Measurements from ENCODE around the gene JMJD8.
A peak's percentile ranks its signal among the peaks of the same experiment; 100 is the strongest.

Gene JMJD8

GRCh38 chr16:641326-642188 lies 42.6 kb downstream of the JMJD8 start, which contains the start of gene MCRIP2:
MCRIP2 (plus strand) TSS chr16:641828; CDS start chr16:641992, 164 bp downstream.
- peak; percentile 89 for DNase-seq (ENCODE audit: low spot score)

- DNase-seq (ENCODE audit: low spot score), result no peak
These were observed 43.5 kb downstream of the JMJD8 start for GRCh38 chr16:640614-641013.

- DNase-seq (ENCODE audit: low spot score), result no peak
These were observed 45.3 kb downstream of the JMJD8 start for GRCh38 chr16:638836-639235.

GRCh38 chr16:638034-638543 lies 46.0 kb downstream of the JMJD8 start:
- DNase-seq (ENCODE audit: low spot score), result no peak

GRCh38 chr16:637081-638018 lies 46.8 kb downstream of the JMJD8 start:
- DNase-seq (ENCODE audit: low spot score), result peak; percentile 87

DNA sequence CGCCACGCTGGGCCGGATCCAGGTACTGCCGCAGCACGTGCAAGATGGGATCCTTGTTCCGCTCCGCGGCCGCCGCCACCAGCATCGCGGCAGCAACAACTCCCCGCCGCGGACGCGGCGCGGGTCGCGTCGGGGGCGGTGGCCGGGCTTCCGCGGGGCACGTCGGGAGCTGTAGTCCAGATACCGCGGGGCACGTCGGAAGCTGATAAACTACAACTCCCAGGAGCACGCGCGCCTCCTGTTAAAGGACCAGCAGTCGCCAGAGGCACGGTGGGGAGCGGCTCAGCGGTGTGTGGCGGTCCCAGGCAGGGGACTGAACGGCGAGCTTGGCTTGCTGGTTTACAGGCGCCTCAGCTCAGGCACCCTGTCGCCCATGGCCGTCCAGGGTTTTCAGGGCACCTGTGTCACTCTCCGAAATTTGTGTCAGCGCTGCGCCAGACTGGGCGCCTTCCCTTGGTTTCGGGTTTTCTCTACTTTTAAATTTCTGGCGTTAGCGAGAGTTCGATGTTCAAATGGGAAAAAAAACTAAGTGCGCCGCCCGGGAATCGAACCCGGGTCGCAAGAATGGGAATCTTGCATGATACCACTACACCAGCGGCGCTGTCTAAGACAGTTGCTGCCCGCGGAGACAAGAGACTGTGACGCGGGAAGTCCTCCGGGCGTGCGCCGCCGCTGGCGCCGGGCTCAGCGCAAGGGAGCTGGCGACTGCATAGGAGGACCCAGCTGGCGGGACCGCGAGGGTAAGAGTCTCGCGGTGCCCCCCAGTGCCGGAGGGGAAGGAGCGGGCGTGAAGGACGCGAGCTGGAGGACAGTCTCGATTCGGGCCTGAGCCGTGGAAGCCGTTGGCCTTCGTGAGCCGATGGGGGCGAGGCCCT lies 47.7 kb downstream of the JMJD8 start, which contains the start of gene METTL26:
METTL26 (minus strand) TSS at position 100 of the 875 bp plus-strand sequence; CDS start at position 85, 15 bp downstream.
- DNase-seq (ENCODE audit: low spot score), result peak; percentile 93

DNA sequence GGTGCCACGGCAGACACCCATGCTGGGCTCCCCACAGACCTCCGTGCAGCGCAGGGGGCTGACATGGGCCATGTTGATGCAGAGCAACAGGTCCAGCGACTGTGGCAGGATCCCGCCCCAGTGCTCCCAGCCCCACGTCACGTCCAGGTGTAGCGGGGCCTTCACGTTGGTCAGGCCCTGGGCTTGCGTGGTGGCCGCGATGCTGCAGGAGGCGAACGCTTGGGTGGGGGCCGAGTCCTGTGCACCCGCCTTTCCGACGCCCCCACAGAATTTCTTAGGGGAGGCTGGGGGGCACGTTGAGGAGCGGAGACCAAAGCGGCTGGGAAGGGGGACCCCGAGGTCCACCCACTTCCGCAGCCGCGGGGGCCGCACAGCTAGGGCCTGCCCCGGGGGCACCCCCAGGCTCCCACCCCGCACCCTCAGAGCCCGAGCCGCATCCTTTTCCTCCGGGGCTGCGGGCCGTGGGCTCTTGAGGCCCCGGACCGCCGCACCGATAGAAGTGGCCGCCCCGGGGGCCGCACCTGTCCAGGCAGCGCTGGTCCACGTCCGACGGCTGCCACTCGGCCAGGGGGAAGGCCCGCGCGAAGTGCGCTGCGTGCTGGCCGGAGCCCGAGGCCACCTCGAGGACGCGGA lies 48.4 kb downstream of the JMJD8 start:
- DNase-seq (ENCODE audit: low spot score), result no peak

- no peak for DNase-seq (ENCODE audit: low spot score)
These were observed 49.1 kb downstream of the JMJD8 start for GRCh38 chr16:634996-635395.

- no peak for DNase-seq (ENCODE audit: low spot score)
These were observed 50.0 kb downstream of the JMJD8 start for GRCh38 chr16:634051-634670.

DNA sequence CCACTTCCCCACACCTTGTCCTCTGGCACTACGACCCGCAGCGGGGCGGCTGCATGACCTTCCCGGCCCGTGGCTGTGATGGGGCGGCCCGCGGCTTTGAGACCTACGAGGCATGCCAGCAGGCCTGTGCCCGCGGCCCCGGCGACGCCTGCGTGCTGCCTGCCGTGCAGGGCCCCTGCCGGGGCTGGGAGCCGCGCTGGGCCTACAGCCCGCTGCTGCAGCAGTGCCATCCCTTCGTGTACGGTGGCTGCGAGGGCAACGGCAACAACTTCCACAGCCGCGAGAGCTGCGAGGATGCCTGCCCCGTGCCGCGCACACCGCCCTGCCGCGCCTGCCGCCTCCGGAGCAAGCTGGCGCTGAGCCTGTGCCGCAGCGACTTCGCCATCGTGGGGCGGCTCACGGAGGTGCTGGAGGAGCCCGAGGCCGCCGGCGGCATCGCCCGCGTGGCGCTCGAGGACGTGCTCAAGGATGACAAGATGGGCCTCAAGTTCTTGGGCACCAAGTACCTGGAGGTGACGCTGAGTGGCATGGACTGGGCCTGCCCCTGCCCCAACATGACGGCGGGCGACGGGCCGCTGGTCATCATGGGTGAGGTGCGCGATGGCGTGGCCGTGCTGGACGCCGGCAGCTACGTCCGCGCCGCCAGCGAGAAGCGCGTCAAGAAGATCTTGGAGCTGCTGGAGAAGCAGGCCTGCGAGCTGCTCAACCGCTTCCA lies 50.6 kb downstream of the JMJD8 start:
- DNase-seq (ENCODE audit: low spot score), result no peak

- no peak for DNase-seq (ENCODE audit: low spot score)
These were observed 51.4 kb downstream of the JMJD8 start for GRCh38 chr16:632486-633335.

DNA sequence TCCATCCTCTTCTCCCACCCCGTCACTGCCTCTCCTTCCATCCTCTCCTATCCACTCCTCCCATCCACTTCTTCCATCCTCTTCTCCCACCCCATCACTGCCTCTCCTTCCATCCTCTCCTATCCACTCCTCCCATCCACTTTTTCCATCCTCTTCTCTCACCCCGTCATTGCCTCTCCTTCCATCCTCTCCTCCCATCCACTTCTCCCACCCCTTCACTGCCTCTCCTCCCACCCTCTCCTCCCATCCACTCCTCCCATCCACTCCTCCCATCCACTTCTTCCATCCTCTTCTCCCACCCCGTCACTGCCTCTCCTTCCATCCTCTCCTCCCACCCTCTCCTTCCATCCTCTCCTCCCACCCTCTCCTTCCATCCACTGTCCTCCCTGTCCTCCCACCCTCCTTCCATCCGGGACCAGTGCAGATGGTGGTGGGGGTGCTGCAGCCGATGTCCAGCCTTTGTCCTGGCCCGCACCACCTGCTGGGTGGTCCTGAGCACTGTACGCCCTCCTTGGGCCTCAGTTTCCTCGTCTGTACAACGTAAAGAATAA lies 52.3 kb downstream of the JMJD8 start:
- no peak for DNase-seq (ENCODE audit: low spot score)
